D721Med (cell line): ENCODE results near the gene SLC26A11.

Experiments
- DNase-seq: peaks from one replicate; pipeline ENCODE4 v3.0.0; 2011; ENCODE audit warnings: low spot score; ENCODE audit not compliant: insufficient read length
- FAIRE-seq: peaks from 2 replicates; lab custom pipeline; 2011; peaks lifted over from hg19 to GRCh38; lab: Jason Lieb, UNC
- TF ChIP-seq, protein P1 (sequence below): IDR thresholded peaks from 2 replicates; pipeline ENCODE4 v1.5.1; 2012; ENCODE audit warnings: mild to moderate bottlenecking, control low read depth; ENCODE audit not compliant: insufficient read depth; ENCODE audit errors: missing control alignments

The SLC26A11 gene

DNA sequence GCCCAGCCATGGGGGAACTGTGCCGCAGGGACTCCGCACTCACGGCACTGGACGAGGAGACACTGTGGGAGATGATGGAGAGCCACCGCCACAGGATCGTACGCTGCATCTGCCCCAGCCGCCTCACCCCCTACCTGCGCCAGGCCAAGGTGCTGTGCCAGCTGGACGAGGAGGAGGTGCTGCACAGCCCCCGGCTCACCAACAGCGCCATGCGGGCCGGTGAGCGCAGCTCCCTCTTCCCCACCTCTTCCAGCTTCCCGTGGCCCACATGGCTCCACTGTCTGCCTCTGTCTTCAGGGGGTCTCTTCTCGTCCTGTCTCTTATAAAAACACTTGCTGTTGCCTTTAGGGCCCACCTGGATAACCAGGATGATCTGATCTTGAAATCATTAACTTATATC is 38.8 kb upstream of the SLC26A11 start:
- TF ChIP-seq, protein P1, sequence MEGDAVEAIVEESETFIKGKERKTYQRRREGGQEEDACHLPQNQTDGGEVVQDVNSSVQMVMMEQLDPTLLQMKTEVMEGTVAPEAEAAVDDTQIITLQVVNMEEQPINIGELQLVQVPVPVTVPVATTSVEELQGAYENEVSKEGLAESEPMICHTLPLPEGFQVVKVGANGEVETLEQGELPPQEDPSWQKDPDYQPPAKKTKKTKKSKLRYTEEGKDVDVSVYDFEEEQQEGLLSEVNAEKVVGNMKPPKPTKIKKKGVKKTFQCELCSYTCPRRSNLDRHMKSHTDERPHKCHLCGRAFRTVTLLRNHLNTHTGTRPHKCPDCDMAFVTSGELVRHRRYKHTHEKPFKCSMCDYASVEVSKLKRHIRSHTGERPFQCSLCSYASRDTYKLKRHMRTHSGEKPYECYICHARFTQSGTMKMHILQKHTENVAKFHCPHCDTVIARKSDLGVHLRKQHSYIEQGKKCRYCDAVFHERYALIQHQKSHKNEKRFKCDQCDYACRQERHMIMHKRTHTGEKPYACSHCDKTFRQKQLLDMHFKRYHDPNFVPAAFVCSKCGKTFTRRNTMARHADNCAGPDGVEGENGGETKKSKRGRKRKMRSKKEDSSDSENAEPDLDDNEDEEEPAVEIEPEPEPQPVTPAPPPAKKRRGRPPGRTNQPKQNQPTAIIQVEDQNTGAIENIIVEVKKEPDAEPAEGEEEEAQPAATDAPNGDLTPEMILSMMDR = no peak
- no peak for FAIRE-seq
- no peak for DNase-seq

DNA sequence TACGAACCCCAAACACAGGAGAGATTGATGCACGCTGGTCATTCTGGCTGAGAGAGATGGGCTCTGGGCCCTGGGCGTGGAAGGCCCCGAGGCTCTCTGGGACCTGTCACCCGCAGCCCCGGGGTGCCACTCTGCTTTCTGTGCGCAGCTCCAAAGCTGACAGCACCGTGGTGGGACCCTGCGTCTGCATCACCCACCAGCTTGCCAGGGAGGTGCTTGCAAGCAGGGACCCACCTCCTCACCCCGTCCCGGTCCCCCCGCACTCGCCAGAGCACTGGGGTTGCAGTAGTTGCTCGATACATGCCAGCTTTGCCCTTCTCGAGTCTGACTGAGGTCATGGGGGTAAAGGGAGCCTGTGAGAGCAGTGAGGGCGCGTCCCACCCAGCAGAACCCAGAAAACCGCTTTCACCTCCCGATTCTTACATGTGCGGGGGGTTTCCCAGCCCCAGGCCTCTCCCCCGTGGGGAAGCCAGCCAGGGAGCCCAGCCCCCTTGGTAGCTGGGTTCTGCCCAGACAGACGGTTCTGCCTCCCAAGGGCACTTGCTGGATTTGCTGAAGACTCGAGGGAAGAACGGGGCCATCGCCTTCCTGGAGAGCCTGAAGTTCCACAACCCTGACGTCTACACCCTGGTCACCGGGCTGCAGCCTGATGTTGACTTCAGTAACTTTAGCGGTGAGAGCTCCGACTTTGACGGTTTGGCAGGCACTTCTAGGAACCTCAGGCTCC is 37.9 kb upstream of the SLC26A11 start:
- TF ChIP-seq, protein P1 = no peak
- FAIRE-seq (no peak), DNase-seq (no peak)

DNA sequence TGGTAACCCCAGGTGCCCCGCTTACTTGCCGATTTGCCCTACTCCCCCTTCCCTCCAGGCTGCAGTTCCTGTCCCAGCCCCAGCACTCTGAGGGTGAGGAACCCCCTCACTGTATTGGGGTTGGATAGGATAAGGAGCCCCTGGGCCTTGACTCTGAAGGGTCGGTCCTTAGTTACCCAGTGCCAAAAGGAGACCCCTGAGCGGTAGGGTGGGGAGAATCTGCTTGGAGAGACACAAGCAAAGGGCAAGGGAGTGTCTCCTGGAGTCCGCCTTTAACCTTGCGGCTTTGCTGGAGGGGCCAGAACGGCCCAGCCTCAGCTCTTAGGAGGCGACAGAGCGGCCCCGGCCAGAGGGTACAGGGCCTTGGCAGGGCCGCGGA is 37.4 kb upstream of the SLC26A11 start:
- FAIRE-seq (no peak), DNase-seq (no peak)
- TF ChIP-seq, protein P1 = no peak

DNA sequence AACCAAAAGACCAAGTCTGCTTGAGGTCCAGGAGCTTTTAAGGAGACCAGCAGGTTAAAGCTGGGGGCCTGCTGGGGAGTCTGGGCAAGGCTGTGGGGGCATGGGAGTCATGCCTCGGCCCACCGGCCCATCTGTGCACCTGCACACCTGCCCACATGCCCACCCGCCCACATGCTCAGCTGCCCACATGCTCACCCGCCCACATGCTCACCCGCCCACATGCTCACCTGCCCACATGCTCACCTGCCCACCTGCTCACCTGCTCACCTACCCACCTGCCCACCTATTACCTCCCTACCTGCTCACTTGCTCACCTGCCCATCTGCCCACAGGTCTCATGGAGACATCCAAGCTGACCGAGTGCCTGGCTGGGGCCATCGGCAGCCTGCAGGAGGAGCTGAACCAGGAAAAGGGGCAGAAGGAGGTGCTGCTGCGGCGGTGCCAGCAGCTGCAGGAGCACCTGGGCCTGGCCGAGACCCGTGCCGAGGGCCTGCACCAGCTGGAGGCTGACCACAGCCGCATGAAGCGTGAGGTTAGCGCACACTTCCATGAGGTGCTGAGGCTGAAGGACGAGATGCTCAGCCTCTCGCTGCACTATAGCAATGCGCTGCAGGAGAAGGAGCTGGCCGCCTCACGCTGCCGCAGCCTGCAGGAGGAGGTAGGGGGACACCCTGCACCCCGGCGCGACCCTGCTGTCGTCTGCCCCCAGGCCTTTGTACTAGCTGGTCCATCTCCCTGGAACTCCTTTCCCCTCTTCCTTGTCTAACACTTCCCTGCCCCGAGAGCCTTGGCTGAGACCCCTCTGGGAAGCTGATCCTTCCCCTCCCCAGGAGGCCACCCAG is 36.4 kb upstream of the SLC26A11 start:
- DNase-seq = no peak
- TF ChIP-seq, protein P1 = no peak
- no peak for FAIRE-seq

DNA sequence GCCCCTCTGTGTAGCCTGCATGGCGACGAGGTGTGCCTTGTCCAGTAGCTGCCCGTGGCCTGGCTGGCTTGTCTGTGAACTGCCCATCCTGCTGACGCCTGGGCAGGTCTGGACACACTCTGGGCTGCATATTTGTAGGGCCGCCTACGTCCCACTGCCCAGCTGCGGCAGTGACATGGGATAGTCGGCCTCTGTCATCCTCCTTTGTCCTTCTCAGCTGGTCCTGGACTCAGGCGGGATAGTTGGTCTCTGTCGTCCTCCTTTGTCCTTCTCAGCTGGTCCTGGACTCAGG is 35.9 kb upstream of the SLC26A11 start:
- TF ChIP-seq, protein P1 = no peak
- no peak for FAIRE-seq

DNA sequence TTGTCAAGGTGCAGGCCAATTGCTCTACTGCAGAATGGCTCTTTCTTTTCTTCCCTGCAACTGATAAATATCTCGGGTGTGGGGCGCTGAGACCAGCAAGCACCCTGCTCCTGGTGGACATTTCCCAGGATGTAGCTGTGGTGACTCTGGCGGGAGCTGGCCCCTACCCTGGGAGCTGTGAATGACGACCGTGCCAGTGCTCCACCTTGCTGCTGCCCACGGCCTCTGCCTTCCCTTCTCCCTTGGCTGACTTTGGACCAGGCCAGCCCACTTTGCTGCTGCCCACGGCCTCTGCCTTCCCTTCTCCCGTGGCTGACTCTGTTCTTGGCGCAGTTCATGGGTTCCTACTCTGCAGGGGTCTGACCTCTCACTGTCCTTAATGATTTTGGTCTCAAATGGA is 34.3 kb upstream of the SLC26A11 start:
- no peak for FAIRE-seq
- no peak for DNase-seq
- TF ChIP-seq, protein P1 = no peak

More for the DNA sequence above, 35.9 kb upstream of the SLC26A11 start:
- no peak for DNase-seq

DNA sequence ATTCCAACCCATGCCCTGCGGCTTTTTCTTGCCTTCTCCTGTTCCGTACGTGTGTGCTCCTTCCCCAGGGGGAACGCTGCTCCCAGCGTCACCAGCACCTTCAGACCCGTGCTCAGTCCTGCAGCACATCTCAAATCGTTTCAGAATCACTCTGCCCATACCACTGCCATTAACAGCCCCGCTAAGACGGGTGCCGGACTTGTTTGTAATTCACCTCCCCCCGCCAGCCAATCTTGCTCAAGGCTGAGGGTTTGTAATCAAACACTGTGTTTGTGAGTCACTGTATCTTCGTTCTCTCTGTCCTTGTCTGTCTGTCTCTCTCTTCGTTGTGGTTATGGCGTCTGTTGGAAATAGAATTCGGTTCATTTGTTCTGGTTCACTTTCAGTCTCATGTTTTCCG is 33.1 kb upstream of the SLC26A11 start:
- no peak for FAIRE-seq
- TF ChIP-seq, protein P1 = no peak
- no peak for DNase-seq
